ENCODE data around the gene MICA.
"Not testable (repeated sequence)": the region's sequence is repeated elsewhere in the genome, so short reads cannot be mapped to it uniquely, and the experiment has no call there.

MICA gene

GRCh38 chr6:31385041-31385440 is 18.4 kb upstream of the MICA start:
- DNase-seq = no peak

- no peak for DNase-seq
Measured at GRCh38 chr6:31386099-31386498, 17.3 kb upstream of the MICA start.

- no peak for DNase-seq
Measured at GRCh38 chr6:31386977-31387376, 16.4 kb upstream of the MICA start.

GRCh38 chr6:31388916-31389801 is 14.2 kb upstream of the MICA start:
- not testable (repeated sequence) for DNase-seq

- DNase-seq = not testable (repeated sequence)
Measured at GRCh38 chr6:31389802-31390132, 13.6 kb upstream of the MICA start.

GRCh38 chr6:31393932-31394331 is 9.5 kb upstream of the MICA start:
- no peak for DNase-seq

GRCh38 chr6:31394381-31394780 is 9.0 kb upstream of the MICA start:
- no peak for DNase-seq

- DNase-seq = no peak
Measured at GRCh38 chr6:31395832-31396231, 7.6 kb upstream of the MICA start.

- peak; percentile 54 for DNase-seq
Measured at GRCh38 chr6:31396422-31397152, 6.8 kb upstream of the MICA start.

GRCh38 chr6:31397153-31397499 is 6.3 kb upstream of the MICA start:
- DNase-seq = not testable (repeated sequence)

GRCh38 chr6:31397901-31398525 is 5.4 kb upstream of the MICA start:
- DNase-seq = no peak

GRCh38 chr6:31399589-31400466 is 3.6 kb upstream of the MICA start:
- peak; percentile 28 for DNase-seq

- DNase-seq = no peak
Measured at GRCh38 chr6:31400467-31401289, 2.7 kb upstream of the MICA start.

GRCh38 chr6:31401403-31401802 is 2.0 kb upstream of the MICA start:
- no peak for DNase-seq

GRCh38 chr6:31402324-31403282 is 792 bp upstream of the MICA start:
- no peak for DNase-seq

GRCh38 chr6:31404061-31404364 is 618 bp downstream of the MICA start:
- not testable (repeated sequence) for DNase-seq

- DNase-seq = no peak
Measured at GRCh38 chr6:31405996-31406395, 2.6 kb downstream of the MICA start.

- DNase-seq = no peak
Measured at GRCh38 chr6:31407699-31408098, 4.3 kb downstream of the MICA start.

- no peak for DNase-seq
Measured at GRCh38 chr6:31412506-31412905, 9.1 kb downstream of the MICA start.

- DNase-seq = not testable (repeated sequence)
Measured at GRCh38 chr6:31414148-31414770, 10.9 kb downstream of the MICA start.

All from NCI-H1105 treated with DMSO at 0.1 percent for 48 hours (cell line).